A549 (cell line): ENCODE measurements around the gene USP49.

Experiments used
- CEBPB ChIP-seq, 2 experiments: fragments of >200 bp in 1 of 2; sonication (Bioruptor Twin) in 1 of 2; formaldehyde crosslinking in 1 of 2; IDR thresholded peaks; 2 replicates each; pipeline ENCODE4 v1.6.1; 2012 to 2016
- CTCF ChIP-seq: fragments of >200 bp; sonication (Bioruptor Twin); formaldehyde crosslinking; IDR thresholded peaks from 3 replicates; pipeline ENCODE4 v1.5.1; 2016
- HOXB5 ChIP-seq: fragments of 250-450 bp; sonication (Bioruptor Pico); IDR thresholded peaks from 2 replicates; pipeline ENCODE4 v1.5.0; 2020; ENCODE audit warnings: mild to moderate bottlenecking, moderate library complexity
- MAX ChIP-seq: IDR thresholded peaks from 2 replicates; pipeline ENCODE4 v1.6.1; 2012
- MYC ChIP-seq: IDR thresholded peaks from 2 replicates; pipeline ENCODE4 v1.6.1; 2012; ENCODE audit warnings: mild to moderate bottlenecking, inconsistent platforms, low read length, improper control_type of control experiment, borderline replicate concordance
- POLR2A ChIP-seq: IDR thresholded peaks from 2 replicates; pipeline ENCODE4 v1.6.1; 2012; ENCODE audit warnings: mild to moderate bottlenecking, low read length
- RCOR1 ChIP-seq: fragments of 150-350 bp; IDR thresholded peaks from 2 replicates; pipeline ENCODE4 v1.6.1; 2014; ENCODE audit warnings: antibody characterized with exemption, low read length, low read depth
- SMC3 ChIP-seq: fragments of >200 bp; sonication (Bioruptor Twin); formaldehyde crosslinking; IDR thresholded peaks from 3 replicates; pipeline ENCODE4 v1.6.1; 2018; ENCODE audit warnings: inconsistent platforms

GRCh38 chr6:41770381-41771057 lies 124.7 kb downstream of the USP49 start:
- TF ChIP-seq CTCF: no peak
- TF ChIP-seq POLR2A: no peak
- TF ChIP-seq MAX: no peak
- no peak for TF ChIP-seq MYC
- TF ChIP-seq RCOR1: no peak
- no peak for TF ChIP-seq CEBPB (IDR thresholded peaks at IDR 0.05)
- TF ChIP-seq HOXB5: no peak
- no peak for TF ChIP-seq SMC3
